Measurements from ENCODE around the gene STARD3.

Gene STARD3

DNA sequence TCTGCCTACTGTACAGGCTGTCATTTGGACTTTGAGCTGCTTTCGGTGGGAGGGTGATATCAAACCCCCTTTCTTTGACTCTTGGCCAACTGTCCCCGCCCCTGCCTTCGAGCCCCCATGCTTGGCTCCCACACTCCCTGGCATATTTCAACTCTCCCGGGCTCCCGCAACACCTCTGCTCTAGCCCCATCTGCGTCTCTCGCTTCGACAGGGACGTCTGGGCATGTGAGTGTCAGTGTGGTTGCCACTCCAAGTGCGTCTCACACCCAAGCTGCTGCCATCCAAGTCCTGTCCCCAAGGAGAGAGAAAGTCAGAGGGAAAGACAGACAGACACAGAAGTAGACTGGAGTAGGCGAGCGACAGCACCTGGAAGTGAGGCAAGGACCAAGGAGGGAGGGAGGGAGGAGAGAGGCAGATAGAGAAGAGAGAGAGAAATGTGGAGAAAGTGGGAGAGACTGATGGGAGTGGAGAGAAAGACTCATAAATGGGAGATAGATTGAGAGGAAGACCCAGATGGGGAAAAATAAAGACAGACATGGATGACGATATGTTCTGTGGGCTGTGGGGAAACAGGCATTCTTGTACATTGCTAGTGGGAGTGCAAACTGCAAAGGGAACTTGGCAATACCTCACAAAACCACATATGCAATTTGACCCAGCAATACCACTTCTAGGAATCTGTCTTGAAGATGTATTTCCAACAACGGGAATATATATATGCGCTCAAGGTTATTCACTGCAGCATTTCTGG is 11.8 kb downstream of the STARD3 start:
- Histone ChIP-seq H3K4me1 (ENCODE audit: control insufficient read depth in 2 of 2, insufficient read depth in 2 of 2, low read length in 2 of 2) (peaks cover 26 to 33% of the 10 kb centered on the region in 2 donors), H3K9ac (ENCODE audit: low read depth in 1 of 2, low read length in 2 of 2) (no peak overlapping the region), H3K4me3 (ENCODE audit: low read length in 2 of 2) (no peak overlapping the region), H3K27me3 (ENCODE audit: control insufficient read depth in 2 of 2, insufficient read depth in 2 of 2, low read length in 2 of 2) (no peaks in the 10 kb centered on the region), H3K36me3 (ENCODE audit: control insufficient read depth in 2 of 2, insufficient read depth in 2 of 2, low read length in 2 of 2) (peaks cover 2 to 11% of the 10 kb centered on the region in 2 donors), H3K27ac (ENCODE audit: low read depth in 2 of 2, low read length in 2 of 2) (no peak overlapping the region), H3K9me3 (ENCODE audit: control insufficient read depth in 2 of 2, low read length in 2 of 2) (no peaks in the 10 kb centered on the region)

DNA sequence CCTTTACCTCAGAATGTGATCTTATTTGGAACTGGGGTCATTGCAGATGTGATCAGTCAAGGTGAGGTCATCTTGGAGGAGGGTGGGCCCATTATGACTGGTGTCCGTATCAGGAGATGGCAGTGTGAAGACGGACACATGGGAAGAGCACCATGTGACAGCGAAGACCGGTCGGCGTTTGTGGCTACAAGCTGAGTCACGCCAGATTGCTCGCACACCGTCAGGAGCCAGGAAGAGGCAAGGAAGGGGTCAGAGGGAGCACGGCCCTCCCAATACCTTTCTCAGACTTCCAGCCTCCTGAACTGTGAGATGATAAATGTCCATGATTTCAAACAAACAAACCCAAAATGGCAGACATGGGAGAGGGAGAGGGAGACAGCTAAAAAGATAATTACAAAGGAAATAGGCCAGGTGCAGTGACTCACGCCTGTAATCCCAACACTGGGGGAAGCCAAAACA is 13.2 kb downstream of the STARD3 start:
- no peak overlapping the region for H3K27ac ChIP-seq (ENCODE audit: low read depth in 2 of 2, low read length in 2 of 2)
- peaks cover 26 to 33% of the 10 kb centered on the region in 2 donors for H3K4me1 ChIP-seq (ENCODE audit: control insufficient read depth in 2 of 2, insufficient read depth in 2 of 2, low read length in 2 of 2)
- H3K36me3 ChIP-seq (ENCODE audit: control insufficient read depth in 2 of 2, insufficient read depth in 2 of 2, low read length in 2 of 2) = peaks cover 4 to 11% of the 10 kb centered on the region in 2 donors
- no peak overlapping the region for H3K4me3 ChIP-seq (ENCODE audit: low read length in 2 of 2)
- H3K9me3 ChIP-seq (ENCODE audit: control insufficient read depth in 2 of 2, low read length in 2 of 2) = no peaks in the 10 kb centered on the region
- H3K27me3 ChIP-seq (ENCODE audit: control insufficient read depth in 2 of 2, insufficient read depth in 2 of 2, low read length in 2 of 2) = no peaks in the 10 kb centered on the region
- H3K9ac ChIP-seq (ENCODE audit: low read depth in 1 of 2, low read length in 2 of 2) = no peak overlapping the region

DNA sequence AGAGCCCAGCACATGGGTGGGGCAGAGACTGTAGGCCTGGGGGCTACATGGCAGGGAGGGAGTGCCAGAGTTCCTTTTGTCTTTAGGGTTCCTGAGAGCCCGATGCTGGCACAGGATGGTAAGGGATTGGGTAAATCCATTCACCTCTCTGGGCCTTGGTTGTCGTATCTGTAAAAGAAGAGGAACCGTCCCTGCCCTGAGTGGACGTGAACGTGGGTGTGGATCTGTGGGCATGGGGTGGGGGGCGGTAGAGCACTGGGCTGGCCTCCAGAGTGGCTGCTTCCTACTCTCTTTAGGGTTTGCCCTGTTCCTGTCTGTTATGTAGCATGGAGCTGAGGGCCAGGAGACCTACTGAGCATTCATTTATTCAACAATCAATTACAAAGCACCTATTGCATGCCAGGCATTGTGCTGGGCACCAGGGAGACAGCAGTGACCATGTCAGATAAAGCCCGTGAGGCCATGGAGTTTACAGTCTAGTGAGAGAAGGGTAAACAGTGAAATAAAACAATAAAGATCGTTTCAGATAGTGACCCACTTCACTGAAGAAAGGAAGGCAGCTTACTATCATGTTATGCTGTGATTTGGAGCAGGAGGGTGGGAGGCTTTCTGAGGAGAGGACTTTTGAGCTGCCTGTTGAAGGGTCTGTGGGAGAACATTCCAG is 15.1 kb downstream of the STARD3 start:
- H3K36me3 ChIP-seq (ENCODE audit: control insufficient read depth in 2 of 2, insufficient read depth in 2 of 2, low read length in 2 of 2) = peaks cover 8 to 15% of the 10 kb centered on the region in 2 donors
- peaks cover 26 to 31% of the 10 kb centered on the region in 2 donors for H3K4me1 ChIP-seq (ENCODE audit: control insufficient read depth in 2 of 2, insufficient read depth in 2 of 2, low read length in 2 of 2)
- H3K27me3 ChIP-seq (ENCODE audit: control insufficient read depth in 2 of 2, insufficient read depth in 2 of 2, low read length in 2 of 2) = no peaks in the 10 kb centered on the region
- no peak overlapping the region for H3K4me3 ChIP-seq (ENCODE audit: low read length in 2 of 2)
- H3K27ac ChIP-seq (ENCODE audit: low read depth in 2 of 2, low read length in 2 of 2) = peak overlapping the region; percentile 71 to 83
- H3K9ac ChIP-seq (ENCODE audit: low read depth in 1 of 2, low read length in 2 of 2) = peak overlapping the region in 1 of 2 donors; percentile 41
- no peaks in the 10 kb centered on the region for H3K9me3 ChIP-seq (ENCODE audit: control insufficient read depth in 2 of 2, low read length in 2 of 2)

DNA sequence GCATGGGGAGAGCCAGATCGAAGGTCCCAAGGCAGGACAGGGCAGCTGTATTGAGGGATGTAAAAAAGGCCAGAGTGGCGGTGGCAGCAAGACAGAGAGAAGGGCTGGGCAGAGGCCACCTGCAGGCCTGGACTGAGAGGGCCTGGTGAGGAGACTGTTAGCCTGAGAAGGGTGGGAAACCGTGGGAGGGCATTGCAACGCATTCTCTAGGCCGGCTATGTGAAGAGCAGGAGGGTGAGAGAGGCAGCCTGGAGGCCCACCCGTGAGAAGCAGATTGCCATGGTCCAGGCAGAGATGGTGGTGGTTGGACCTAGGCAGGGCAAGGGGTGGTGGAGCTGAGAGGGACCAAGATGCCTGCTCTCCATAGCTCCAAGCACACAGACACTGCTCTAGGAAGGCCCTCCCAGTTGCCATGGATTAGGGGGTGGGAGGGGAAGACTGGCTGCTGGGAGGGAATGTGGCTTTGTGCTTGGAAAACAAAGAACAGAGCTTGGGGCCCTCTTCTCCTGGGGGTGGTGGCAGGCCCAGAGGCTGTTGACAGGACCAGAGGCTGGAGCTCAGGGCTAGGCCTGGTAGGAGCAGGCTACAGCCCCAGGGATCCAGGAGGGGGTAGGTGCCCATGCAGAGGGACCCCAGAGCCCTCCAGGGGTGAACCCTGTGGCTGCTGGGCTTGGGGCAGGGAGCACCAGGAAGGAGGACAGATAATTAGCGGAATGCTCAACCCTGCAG is 15.8 kb downstream of the STARD3 start:
- peak overlapping the region in 1 of 2 donors; percentile 41 for H3K9ac ChIP-seq (ENCODE audit: low read depth in 1 of 2, low read length in 2 of 2)
- no peaks in the 10 kb centered on the region for H3K9me3 ChIP-seq (ENCODE audit: control insufficient read depth in 2 of 2, low read length in 2 of 2)
- H3K27ac ChIP-seq (ENCODE audit: low read depth in 2 of 2, low read length in 2 of 2) = peak overlapping the region; percentile 71 to 83
- peaks cover 11 to 19% of the 10 kb centered on the region in 2 donors for H3K36me3 ChIP-seq (ENCODE audit: control insufficient read depth in 2 of 2, insufficient read depth in 2 of 2, low read length in 2 of 2)
- no peak overlapping the region for H3K4me3 ChIP-seq (ENCODE audit: low read length in 2 of 2)
- peaks cover 26 to 31% of the 10 kb centered on the region in 2 donors for H3K4me1 ChIP-seq (ENCODE audit: control insufficient read depth in 2 of 2, insufficient read depth in 2 of 2, low read length in 2 of 2)
- no peaks in the 10 kb centered on the region for H3K27me3 ChIP-seq (ENCODE audit: control insufficient read depth in 2 of 2, insufficient read depth in 2 of 2, low read length in 2 of 2)

- Histone ChIP-seq H3K4me1 (ENCODE audit: control insufficient read depth in 2 of 2, insufficient read depth in 2 of 2, low read length in 2 of 2) (peaks cover 26 to 31% of the 10 kb centered on the region in 2 donors), H3K36me3 (ENCODE audit: control insufficient read depth in 2 of 2, insufficient read depth in 2 of 2, low read length in 2 of 2) (peaks cover 16 to 24% of the 10 kb centered on the region in 2 donors), H3K9me3 (ENCODE audit: control insufficient read depth in 2 of 2, low read length in 2 of 2) (no peaks in the 10 kb centered on the region), H3K27me3 (ENCODE audit: control insufficient read depth in 2 of 2, insufficient read depth in 2 of 2, low read length in 2 of 2) (no peaks in the 10 kb centered on the region), H3K4me3 (ENCODE audit: low read length in 2 of 2) (no peak overlapping the region), H3K9ac (ENCODE audit: low read depth in 1 of 2, low read length in 2 of 2) (peak overlapping the region in 1 of 2 donors; percentile 41), H3K27ac (ENCODE audit: low read depth in 2 of 2, low read length in 2 of 2) (peak overlapping the region; percentile 71 to 83)
Observed at GRCh38 chr17:39653316-39653661, 16.3 kb downstream of the STARD3 start.

DNA sequence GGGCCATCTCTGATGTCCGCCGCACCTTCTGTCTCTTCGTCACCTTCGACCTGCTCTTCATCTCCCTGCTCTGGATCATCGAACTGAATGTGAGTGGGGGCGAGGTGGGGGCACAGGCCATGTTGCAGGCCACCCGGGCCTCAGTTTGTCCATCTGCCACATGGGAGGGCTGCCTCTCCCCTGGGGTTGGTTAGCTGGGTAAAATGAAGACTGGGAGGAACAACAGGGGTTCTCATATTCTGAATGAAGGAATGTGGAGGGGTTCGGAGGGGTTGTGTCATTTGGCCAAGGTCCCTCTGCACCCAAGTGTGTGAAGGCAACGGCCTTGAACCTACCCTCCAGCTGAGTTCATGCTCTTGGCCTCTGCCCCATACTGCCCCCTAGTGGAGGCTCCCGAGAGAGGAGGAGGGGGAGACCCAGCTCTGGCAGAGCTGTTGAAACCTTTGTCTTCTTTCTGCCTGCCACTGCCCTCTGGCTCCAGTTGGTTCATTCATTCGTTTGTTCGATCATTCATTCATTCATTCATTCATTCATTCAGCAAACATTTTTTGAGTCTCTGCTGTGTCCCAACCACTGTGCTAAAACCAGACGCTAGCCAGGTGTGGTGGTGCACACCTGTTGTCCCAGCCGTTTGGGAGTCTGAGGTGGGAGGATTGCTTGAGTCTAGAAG is 16.9 kb downstream of the STARD3 start:
- Histone ChIP-seq H3K27ac (ENCODE audit: low read depth in 2 of 2, low read length in 2 of 2) (peak overlapping the region; percentile 71 to 83), H3K9ac (ENCODE audit: low read depth in 1 of 2, low read length in 2 of 2) (peak overlapping the region in 1 of 2 donors; percentile 41)

DNA sequence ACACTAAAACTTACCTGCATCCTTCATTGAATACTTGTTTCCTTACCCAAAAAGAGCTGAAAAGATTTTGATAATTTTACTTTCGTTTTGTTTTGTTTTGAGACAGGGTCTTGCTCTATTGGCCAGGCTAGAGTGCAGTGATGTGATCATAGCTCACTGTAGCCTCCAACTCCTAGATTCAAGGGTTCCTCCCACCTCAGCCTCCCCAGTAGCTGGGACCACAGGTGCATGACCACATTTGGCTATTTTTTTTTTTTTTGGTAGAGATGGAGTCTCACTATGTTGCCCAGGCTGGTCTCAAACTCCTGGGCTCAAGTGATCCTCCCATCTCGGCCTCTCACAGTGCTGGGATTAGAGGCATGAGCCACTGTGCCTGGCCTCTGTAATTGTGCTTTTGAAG is 18.2 kb downstream of the STARD3 start:
- H3K36me3 ChIP-seq (ENCODE audit: control insufficient read depth in 2 of 2, insufficient read depth in 2 of 2, low read length in 2 of 2) = peaks cover 22 to 34% of the 10 kb centered on the region in 2 donors
- H3K4me1 ChIP-seq (ENCODE audit: control insufficient read depth in 2 of 2, insufficient read depth in 2 of 2, low read length in 2 of 2) = peaks cover 26 to 31% of the 10 kb centered on the region in 2 donors
- no peak overlapping the region for H3K27ac ChIP-seq (ENCODE audit: low read depth in 2 of 2, low read length in 2 of 2)
- no peak overlapping the region for H3K9ac ChIP-seq (ENCODE audit: low read depth in 1 of 2, low read length in 2 of 2)
- no peak overlapping the region for H3K4me3 ChIP-seq (ENCODE audit: low read length in 2 of 2)
- no peaks in the 10 kb centered on the region for H3K27me3 ChIP-seq (ENCODE audit: control insufficient read depth in 2 of 2, insufficient read depth in 2 of 2, low read length in 2 of 2)
- no peaks in the 10 kb centered on the region for H3K9me3 ChIP-seq (ENCODE audit: control insufficient read depth in 2 of 2, low read length in 2 of 2)

More for the DNA sequence above, 16.9 kb downstream of the STARD3 start:
- Histone ChIP-seq H3K9me3 (ENCODE audit: control insufficient read depth in 2 of 2, low read length in 2 of 2) (no peaks in the 10 kb centered on the region), H3K36me3 (ENCODE audit: control insufficient read depth in 2 of 2, insufficient read depth in 2 of 2, low read length in 2 of 2) (peaks cover 22 to 28% of the 10 kb centered on the region in 2 donors), H3K4me1 (ENCODE audit: control insufficient read depth in 2 of 2, insufficient read depth in 2 of 2, low read length in 2 of 2) (peaks cover 26 to 31% of the 10 kb centered on the region in 2 donors), H3K27me3 (ENCODE audit: control insufficient read depth in 2 of 2, insufficient read depth in 2 of 2, low read length in 2 of 2) (no peaks in the 10 kb centered on the region), H3K4me3 (ENCODE audit: low read length in 2 of 2) (no peak overlapping the region)

GRCh38 chr17:39658346-39658745 is 21.4 kb downstream of the STARD3 start:
- Histone ChIP-seq H3K27me3 (ENCODE audit: control insufficient read depth in 2 of 2, insufficient read depth in 2 of 2, low read length in 2 of 2) (no peaks in the 10 kb centered on the region), H3K9me3 (ENCODE audit: control insufficient read depth in 2 of 2, low read length in 2 of 2) (no peaks in the 10 kb centered on the region), H3K9ac (ENCODE audit: low read depth in 1 of 2, low read length in 2 of 2) (no peak overlapping the region), H3K36me3 (ENCODE audit: control insufficient read depth in 2 of 2, insufficient read depth in 2 of 2, low read length in 2 of 2) (peaks cover 35 to 51% of the 10 kb centered on the region in 2 donors), H3K4me3 (ENCODE audit: low read length in 2 of 2) (no peak overlapping the region), H3K4me1 (ENCODE audit: control insufficient read depth in 2 of 2, insufficient read depth in 2 of 2, low read length in 2 of 2) (peaks cover 17 to 22% of the 10 kb centered on the region in 2 donors), H3K27ac (ENCODE audit: low read depth in 2 of 2, low read length in 2 of 2) (no peak overlapping the region)

DNA sequence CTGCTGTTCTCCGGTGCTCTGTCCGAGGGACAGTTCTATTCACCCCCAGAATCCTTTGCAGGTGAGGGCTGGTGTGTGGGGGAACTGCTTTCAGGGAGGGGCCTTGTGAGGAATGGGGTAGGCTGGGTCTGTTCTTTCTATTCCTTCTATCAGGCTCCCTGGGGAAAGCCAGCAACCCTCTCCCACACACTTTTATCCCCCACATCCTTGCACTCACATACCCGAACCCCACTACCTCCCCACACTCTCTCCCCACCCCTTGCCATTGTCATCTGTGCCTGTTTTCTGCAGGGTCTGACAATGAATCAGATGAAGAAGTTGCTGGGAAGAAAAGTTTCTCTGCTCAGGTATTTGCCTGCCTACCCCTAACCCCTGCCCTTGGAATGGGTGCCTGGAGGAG is 21.8 kb downstream of the STARD3 start:
- Histone ChIP-seq H3K27me3 (ENCODE audit: control insufficient read depth in 2 of 2, insufficient read depth in 2 of 2, low read length in 2 of 2) (no peaks in the 10 kb centered on the region), H3K27ac (ENCODE audit: low read depth in 2 of 2, low read length in 2 of 2) (peak overlapping the region in 1 of 2 donors; percentile 44), H3K36me3 (ENCODE audit: control insufficient read depth in 2 of 2, insufficient read depth in 2 of 2, low read length in 2 of 2) (peaks cover 35 to 51% of the 10 kb centered on the region in 2 donors), H3K4me3 (ENCODE audit: low read length in 2 of 2) (no peak overlapping the region), H3K9me3 (ENCODE audit: control insufficient read depth in 2 of 2, low read length in 2 of 2) (no peaks in the 10 kb centered on the region), H3K9ac (ENCODE audit: low read depth in 1 of 2, low read length in 2 of 2) (no peak overlapping the region), H3K4me1 (ENCODE audit: control insufficient read depth in 2 of 2, insufficient read depth in 2 of 2, low read length in 2 of 2) (peaks cover 15 to 20% of the 10 kb centered on the region in 2 donors)

Data from mucosa of rectum (tissue), 2 donors.